Stomach (tissue), 9 donors: ENCODE results near the gene ATG7. TPM values are rescaled to one million over a fixed set of nuclear protein-coding genes. Genes with fewer than 3 reads are reported as not detected.
"Not testable (repeated sequence)": the region's sequence is repeated elsewhere in the genome, so short reads cannot be mapped to it uniquely, and the experiment has no call there.

Source experiments
- DNase-seq, 2 donors: peaks; one replicate each; pipeline versions ENCODE4 v3.0.0 to v3.0.0-alpha.2; 2013 to 2019
- H3K27ac ChIP-seq, 5 donors: fragments of 200-600 bp in 4 of 5; sonication (generic) in 4 of 5; one replicate each; pipeline ENCODE4 v1.5.1; 2013 to 2019; ENCODE audit warnings: mild to moderate bottlenecking in 1 of 5, moderate library complexity in 1 of 5
- H3K27me3 ChIP-seq, 3 donors: fragments of 200-600 bp; sonication (generic); one replicate each; pipeline ENCODE4 v1.5.1; 2017 to 2019; ENCODE audit warnings: mixed run types in 1 of 3
- H3K36me3 ChIP-seq, 4 donors: fragments of 200-600 bp; sonication (generic); 1 replicate in 3 of 4; 2 replicates in 1 of 4; pipeline ENCODE4 v1.5.1; 2016 to 2019
- H3K4me1 ChIP-seq, 4 donors: fragments of 200-600 bp; sonication (generic); one replicate each; pipeline ENCODE4 v1.5.1; 2016 to 2019
- H3K4me3 ChIP-seq, 4 donors: fragments of 200-600 bp; sonication (generic) in 3 of 4; one replicate each; pipeline ENCODE4 v1.5.1; 2016 to 2019; ENCODE audit warnings: mild to moderate bottlenecking in 1 of 4
- H3K9me3 ChIP-seq, 4 donors: fragments of 200-600 bp; sonication (generic); one replicate each; pipeline ENCODE4 v1.5.1; 2016 to 2019
- CTCF ChIP-seq, 7 experiments: fragments of 450-650 bp in 4 of 7; fragments of 200-600 bp in 3 of 7; sonication (generic) in 3 of 7; IDR thresholded peaks; one replicate each; pipeline ENCODE4 v1.5.1; 2016 to 2019; ENCODE audit warnings: antibody characterized with exemption in 7 of 7, control low read depth in 2 of 7, mild to moderate bottlenecking in 1 of 7
- EP300 ChIP-seq: sonication (generic); formaldehyde crosslinking; IDR thresholded peaks from one replicate; pipeline ENCODE4 v1.6.1; 2017; ENCODE audit warnings: antibody characterized with exemption
- POLR2A ChIP-seq, 4 donors: fragments of 450-650 bp; IDR thresholded peaks; one replicate each; pipeline ENCODE4 v1.6.1; 2016; ENCODE audit warnings: antibody characterized with exemption in 4 of 4, control low read depth in 2 of 4, mild to moderate bottlenecking in 1 of 4, moderate library complexity in 1 of 4
- POLR2AphosphoS5 ChIP-seq, 3 donors: sonication (generic); formaldehyde crosslinking; IDR thresholded peaks; one replicate each; pipeline ENCODE4 v1.6.1; 2016; ENCODE audit warnings: antibody characterized with exemption in 3 of 3
- WGBS, 5 donors: extraction: QIAGEN DNeasy Blood & Tissue Kit in 3 of 5; methylation state at CpG; one replicate each; pipeline versions ENCODE4 v1.1.5 to v1.1.7; 2013 to 2018; 5-methylcytosine and 5-hydroxymethylcytosine counted together
- intact Hi-C: fragments of 100-400 bp; cut with DNase I; formaldehyde crosslinking; loops from one replicate; pipeline ENCODE4 v1.15.1; 2023; ENCODE audit warnings: low total_unique reads
- polyA plus RNA-seq, 3 donors: library from polyadenylated mRNA; stranded (reverse); fragments of 200-250 nt; gene quantifications; one replicate each; pipeline ENCODE4 v1.2.3, GENCODE V29; 2013
- total RNA-seq, 5 donors: library from RNA; depleted of rRNA; stranded (reverse); fragments of >200 nt; gene quantifications; one replicate each; pipeline versions ENCODE4 v1.1.0 to v1.2.3, GENCODE V29; 2014 to 2016
- donor health status: healthy with polysubstance abuse.
- donor health status: Bipolar disorder and iron deficiency.
- donor health status: healthy.

Gene ATG7
- total and polyA plus RNA-seq, 8 donors = 6.8 to 167 (median 15.1) TPM

- Histone ChIP-seq H3K4me3 (no peak overlapping the region), H3K27me3 (no peaks in the 10 kb centered on the region), H3K4me1 (peaks cover 0 to 20% (median 2%) of the 10 kb centered on the region in 4 donors), H3K36me3 (no peaks in the 10 kb centered on the region), H3K27ac (peak overlapping the region in 1 of 5 donors; percentile 14), H3K9me3 (no peaks in the 10 kb centered on the region)
- peak in 1 of 2 donors; percentile 54 for DNase-seq
- no peak for TF ChIP-seq POLR2AphosphoS5 (IDR thresholded peaks at IDR 0.05)
- no peak for TF ChIP-seq CTCF (IDR thresholded peaks at IDR 0.05)
- no peak for TF ChIP-seq EP300
- WGBS, 5 donors = 25 to 56% (median 37%) methylated on average over 3 of the region's 3 CpGs
- intact Hi-C loops = no loop called here
Observed at GRCh38 chr3:11459186-11459824, 187.1 kb downstream of the ATG7 start.

GRCh38 chr3:11461226-11461625 lies 189.0 kb downstream of the ATG7 start:
- TF ChIP-seq POLR2AphosphoS5 (IDR thresholded peaks at IDR 0.05) = no peak
- no peak for TF ChIP-seq CTCF (IDR thresholded peaks at IDR 0.05)
- TF ChIP-seq POLR2A (IDR thresholded peaks at IDR 0.05) = no peak
- TF ChIP-seq EP300 = no peak
- Histone ChIP-seq H3K4me3 (no peak overlapping the region), H3K27ac (no peak overlapping the region), H3K27me3 (no peaks in the 10 kb centered on the region), H3K9me3 (no peaks in the 10 kb centered on the region), H3K4me1 (peaks cover 0 to 37% (median 15%) of the 10 kb centered on the region in 4 donors), H3K36me3 (no peaks in the 10 kb centered on the region)
- 66 to 92% (median 85%) methylated on average over 3 of the region's 3 CpGs for WGBS, 5 donors
- intact Hi-C loops = no loop called here
- DNase-seq = no peak

- DNase-seq, H3K27me3 ChIP-seq, H3K9me3 ChIP-seq, H3K27ac ChIP-seq, H3K36me3 ChIP-seq, H3K4me3 ChIP-seq, intact Hi-C loops: not testable (repeated sequence)
- WGBS, 5 donors = 86 to 99% (median 97%) methylated on average over 4 of the region's 4 CpGs
- peaks cover 0 to 44% (median 20%) of the 10 kb centered on the region in 4 donors for H3K4me1 ChIP-seq
Observed at GRCh38 chr3:11462673-11463072, 190.5 kb downstream of the ATG7 start.

- Histone ChIP-seq H3K27ac (peak overlapping the region in 1 of 5 donors; percentile 87), H3K4me1 (peaks cover 0 to 44% (median 20%) of the 10 kb centered on the region in 4 donors), H3K9me3 (no peaks in the 10 kb centered on the region), H3K27me3 (no peaks in the 10 kb centered on the region), H3K36me3 (peaks cover 0 to 14% (median 3%) of the 10 kb centered on the region in 4 donors), H3K4me3 (no peak overlapping the region)
- 88 to 98% (median 94%) methylated on average over 2 of the region's 2 CpGs for WGBS, 5 donors
- no peak for DNase-seq
- intact Hi-C loops = no loop called here
- TF ChIP-seq POLR2AphosphoS5 (IDR thresholded peaks at IDR 0.05) = no peak
- no peak for TF ChIP-seq EP300
- TF ChIP-seq CTCF (IDR thresholded peaks at IDR 0.05) = no peak
- TF ChIP-seq POLR2A (IDR thresholded peaks at IDR 0.05) = no peak
Observed at GRCh38 chr3:11463591-11463990, 191.4 kb downstream of the ATG7 start.

- 72 to 93% (median 91%) methylated on average over 6 of the region's 6 CpGs for WGBS, 5 donors
- no peaks in the 10 kb centered on the region for H3K9me3 ChIP-seq
- peak overlapping the region in 2 of 5 donors; percentile 72 to 87 for H3K27ac ChIP-seq
- DNase-seq = no peak
- no peaks in the 10 kb centered on the region for H3K27me3 ChIP-seq
- H3K36me3 ChIP-seq = peaks cover 0 to 17% (median 5%) of the 10 kb centered on the region in 4 donors
- H3K4me3 ChIP-seq = no peak overlapping the region
- TF ChIP-seq POLR2A (IDR thresholded peaks at IDR 0.05) = no peak
- no peak for TF ChIP-seq EP300
- no peak for TF ChIP-seq POLR2AphosphoS5 (IDR thresholded peaks at IDR 0.05)
- no peak for TF ChIP-seq CTCF (IDR thresholded peaks at IDR 0.05)
- H3K4me1 ChIP-seq = peaks cover 0 to 39% (median 20%) of the 10 kb centered on the region in 4 donors
- intact Hi-C loops = no loop called here
Observed at GRCh38 chr3:11464356-11464755, 192.2 kb downstream of the ATG7 start.
